Measurements from ENCODE around the gene MORN4.
A peak's percentile ranks its signal among the peaks of the same experiment; 100 is the strongest.

MORN4 gene

DNA sequence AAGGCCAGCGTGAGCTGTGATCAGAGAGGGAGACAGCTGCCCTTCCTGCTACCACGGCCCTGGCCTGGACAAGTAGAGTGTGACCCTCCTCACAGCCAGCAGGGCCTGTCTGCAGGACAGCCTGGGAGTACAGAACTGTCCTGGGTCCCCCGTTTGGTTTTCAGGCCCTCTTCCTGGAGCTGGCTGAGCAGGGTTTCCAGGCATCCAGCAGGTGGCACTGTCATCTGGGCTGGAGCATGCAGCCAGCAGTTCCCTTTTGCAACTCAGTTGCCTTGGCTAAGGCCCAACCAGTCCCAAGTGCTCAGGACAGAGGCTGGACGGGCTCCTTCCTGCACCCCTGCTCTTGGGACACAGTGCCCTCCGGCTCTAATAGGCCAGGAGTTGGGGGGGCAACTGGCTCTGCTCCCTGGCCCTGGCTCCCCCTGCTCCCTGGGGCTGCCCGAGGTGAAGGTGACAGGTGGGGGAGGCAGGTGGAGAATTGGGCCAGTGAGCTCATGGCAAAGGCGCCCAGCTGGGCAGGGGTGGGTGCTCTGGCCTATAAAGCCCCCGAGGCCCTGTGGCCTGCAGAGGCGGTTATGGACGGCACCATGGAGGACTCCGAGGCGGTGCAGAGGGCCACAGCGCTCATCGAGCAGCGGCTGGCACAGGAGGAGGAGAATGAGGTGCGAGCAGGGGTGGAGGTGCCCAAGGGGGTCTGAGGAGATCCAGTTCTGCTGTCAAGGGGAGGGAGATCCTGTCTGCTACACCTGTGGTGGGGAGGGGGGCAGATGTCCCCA, 60.9 kb downstream of the MORN4 start, which contains the start of gene ANKRD2:
TSS of gene ANKRD2 (plus strand) at position 566 of the 776 bp plus-strand sequence. CDS start at position 576, 10 bp downstream.
- DNase-seq: peak; percentile 68

DNA sequence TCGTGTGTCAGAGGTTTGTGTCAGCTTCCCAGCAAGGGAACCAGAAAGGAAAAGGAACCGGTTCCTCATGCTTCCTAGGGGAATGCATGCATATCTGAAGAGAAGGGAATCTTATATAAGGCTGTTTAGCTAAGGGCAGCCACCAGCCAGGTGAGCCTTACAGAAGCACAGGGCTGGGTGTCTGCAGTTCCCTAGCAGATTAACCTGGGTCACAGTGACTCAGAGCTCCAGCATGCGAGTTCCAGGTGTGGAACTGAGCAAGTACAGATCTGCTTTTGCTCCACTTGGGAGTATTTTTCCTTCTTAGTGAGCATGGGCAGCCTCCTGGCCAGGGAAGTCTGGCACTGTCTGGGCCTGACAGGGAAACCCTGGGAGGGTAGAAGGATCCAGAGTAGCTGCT, 61.7 kb downstream of the MORN4 start:
- DNase-seq: no peak

DNA sequence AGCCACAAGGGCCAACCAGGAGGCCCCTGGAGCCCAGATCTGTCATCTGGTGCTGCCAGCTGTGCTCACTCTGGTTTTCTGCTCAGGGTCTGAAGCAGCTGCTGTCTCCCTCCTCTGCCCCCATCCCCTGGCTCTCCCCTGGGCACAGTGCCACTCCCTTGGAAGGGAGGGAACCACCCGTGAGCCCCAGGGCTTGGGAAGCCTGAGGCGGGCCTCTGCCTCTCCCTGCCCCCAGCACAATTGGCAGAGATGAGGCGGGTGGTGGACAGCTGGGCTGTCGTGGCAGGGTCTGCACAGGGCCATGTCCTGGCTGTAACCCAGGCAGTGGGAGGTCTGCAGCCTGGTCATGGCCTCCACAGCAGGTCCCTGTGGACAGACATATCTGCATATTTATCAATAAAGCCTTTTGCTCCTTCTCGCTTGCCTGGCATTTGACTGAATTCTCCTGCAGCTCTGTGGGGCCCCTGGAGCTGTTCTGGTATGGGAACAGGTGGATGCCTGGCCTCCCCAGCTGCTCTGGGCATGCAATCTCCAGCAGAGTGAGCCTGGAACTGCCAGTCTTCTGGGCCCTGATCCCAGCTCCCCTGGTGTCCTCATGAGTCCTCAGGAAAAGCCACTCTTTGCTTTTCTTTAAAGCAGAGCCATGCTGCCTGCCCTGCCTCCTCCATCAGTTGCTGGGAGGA, 62.4 kb downstream of the MORN4 start:
- DNase-seq: peak; percentile 78

DNA sequence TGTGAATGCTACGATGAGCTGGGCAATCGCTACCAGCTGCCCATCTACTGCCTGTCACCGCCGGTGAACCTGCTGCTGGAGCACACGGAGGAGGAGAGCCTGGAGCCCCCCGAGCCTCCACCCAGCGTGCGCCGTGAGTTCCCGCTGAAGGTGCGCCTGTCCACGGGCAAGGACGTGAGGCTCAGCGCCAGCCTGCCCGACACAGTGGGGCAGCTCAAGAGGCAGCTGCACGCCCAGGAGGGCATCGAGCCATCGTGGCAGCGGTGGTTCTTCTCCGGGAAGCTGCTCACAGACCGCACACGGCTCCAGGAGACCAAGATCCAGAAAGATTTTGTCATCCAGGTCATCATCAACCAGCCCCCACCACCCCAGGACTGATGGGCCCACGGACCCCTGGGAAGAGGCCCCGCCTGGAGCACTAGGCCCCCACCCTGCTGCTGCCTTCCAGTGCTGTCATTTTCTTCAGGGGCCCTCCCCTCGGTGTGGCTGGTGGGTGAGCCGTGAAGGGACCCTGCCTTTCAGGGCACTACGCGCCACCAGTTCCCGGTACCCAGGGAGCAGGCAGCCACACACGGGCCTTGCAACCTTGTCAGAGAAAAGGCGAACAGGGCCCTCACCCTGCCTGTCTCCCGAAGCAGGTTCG, 63.0 kb downstream of the MORN4 start:
- DNase-seq: no peak

DNA sequence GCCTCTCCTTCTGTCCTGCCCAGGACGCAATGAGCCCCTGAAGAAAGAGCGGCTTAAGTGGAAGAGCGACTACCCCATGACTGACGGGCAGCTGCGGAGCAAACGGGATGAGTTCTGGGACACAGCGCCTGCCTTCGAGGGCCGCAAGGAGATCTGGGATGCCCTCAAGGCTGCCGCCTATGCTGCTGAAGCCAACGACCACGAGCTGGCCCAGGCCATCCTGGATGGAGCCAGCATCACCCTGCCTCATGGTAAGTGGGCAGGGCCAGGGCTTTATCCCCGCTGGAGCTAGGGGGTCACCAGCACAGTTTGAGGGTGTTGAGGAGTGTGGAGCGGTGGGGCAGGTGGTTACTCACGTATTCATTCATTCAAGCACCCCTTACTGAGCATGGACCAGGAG, 65.4 kb downstream of the MORN4 start:
- no peak for DNase-seq

DNA sequence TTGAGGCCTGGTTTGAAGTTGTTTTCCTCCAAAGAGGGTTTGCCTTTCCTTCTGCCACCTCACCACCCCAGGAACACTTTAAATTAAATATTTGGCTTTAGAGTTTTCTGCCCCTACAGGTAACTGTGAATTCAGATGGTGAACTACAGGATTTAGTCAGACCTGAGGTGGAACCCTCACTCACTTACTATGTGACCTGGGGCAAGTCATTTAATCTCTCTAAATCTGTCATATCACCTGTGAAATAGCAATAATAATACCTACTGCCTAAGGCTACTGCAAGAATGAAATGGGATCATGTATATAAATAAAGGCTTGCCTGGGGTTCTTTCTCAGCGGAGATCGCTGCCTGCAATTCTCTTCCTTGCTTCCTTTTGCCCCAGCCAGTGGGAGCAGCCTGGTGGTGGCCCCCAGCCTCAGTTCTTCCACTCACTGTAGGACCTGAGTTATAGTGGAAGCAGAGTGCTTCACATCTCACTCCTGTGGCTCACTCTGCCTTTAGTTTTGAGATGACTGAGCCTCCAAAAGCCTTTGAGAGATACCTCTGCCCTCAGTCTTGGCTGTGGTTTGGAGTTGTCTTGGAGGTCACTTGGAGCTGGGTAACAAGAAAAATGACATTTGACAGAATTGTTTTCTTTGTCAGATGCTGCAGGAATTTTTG, 66.8 kb downstream of the MORN4 start:
- DNase-seq: no peak

DNA sequence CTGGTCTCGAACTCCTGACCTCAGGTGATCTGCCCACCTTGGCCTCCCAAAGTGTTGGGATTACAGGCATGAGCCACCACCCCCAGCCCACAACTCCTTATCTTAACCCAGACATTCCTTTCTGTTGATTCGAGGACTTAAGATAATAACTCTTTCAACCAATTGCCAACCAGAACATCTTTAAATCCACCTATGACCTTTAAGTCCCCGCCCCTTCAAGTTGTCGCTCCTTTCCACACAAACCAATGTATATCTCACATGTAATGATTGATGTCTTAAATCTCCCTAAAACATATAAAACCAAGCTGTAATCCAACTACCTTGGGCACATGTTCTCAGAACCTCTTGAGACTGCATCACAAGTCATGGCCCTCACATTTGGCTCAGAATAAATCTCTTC, 68.5 kb downstream of the MORN4 start:
- DNase-seq: no peak
